Effector CD8-positive, alpha-beta T cell (primary cell): ENCODE measurements around the gene XXYLT1.
"Not testable (repeated sequence)": the region's sequence is repeated elsewhere in the genome, so short reads cannot be mapped to it uniquely, and the experiment has no call there.

ENCODE experiments used
- DNase-seq: peaks from one replicate; lab custom pipeline; 2025; lab: John Stamatoyannopoulos, UW

The XXYLT1 gene

GRCh38 chr3:195096484-195097330 is 174.3 kb downstream of the XXYLT1 start:
- no peak for DNase-seq

GRCh38 chr3:195096053-195096452 is 174.9 kb downstream of the XXYLT1 start:
- no peak for DNase-seq

GRCh38 chr3:195095704-195096036 is 175.3 kb downstream of the XXYLT1 start:
- DNase-seq = no peak

GRCh38 chr3:195095035-195095703 is 175.8 kb downstream of the XXYLT1 start:
- DNase-seq = no peak

GRCh38 chr3:195094191-195094921 is 176.6 kb downstream of the XXYLT1 start:
- DNase-seq = no peak

GRCh38 chr3:195093731-195094130 is 177.2 kb downstream of the XXYLT1 start:
- no peak for DNase-seq

GRCh38 chr3:195087840-195088601 is 182.9 kb downstream of the XXYLT1 start:
- DNase-seq = not testable (repeated sequence)

- DNase-seq = no peak
Measured at GRCh38 chr3:195087328-195087727, 183.6 kb downstream of the XXYLT1 start.

- no peak for DNase-seq
Measured at GRCh38 chr3:195086885-195087284, 184.1 kb downstream of the XXYLT1 start.

- no peak for DNase-seq
Measured at GRCh38 chr3:195086341-195086740, 184.6 kb downstream of the XXYLT1 start.

- DNase-seq = no peak
Measured at GRCh38 chr3:195085356-195086130, 185.4 kb downstream of the XXYLT1 start.

- DNase-seq = no peak
Measured at GRCh38 chr3:195084746-195085145, 186.2 kb downstream of the XXYLT1 start.

GRCh38 chr3:195083659-195084058 is 187.3 kb downstream of the XXYLT1 start:
- DNase-seq = no peak

- DNase-seq = no peak
Measured at GRCh38 chr3:195082811-195083210, 188.1 kb downstream of the XXYLT1 start.

- no peak for DNase-seq
Measured at GRCh38 chr3:195081242-195081963, 189.6 kb downstream of the XXYLT1 start.

GRCh38 chr3:195080571-195081151 is 190.3 kb downstream of the XXYLT1 start:
- DNase-seq = no peak

GRCh38 chr3:195080125-195080524 is 190.8 kb downstream of the XXYLT1 start:
- no peak for DNase-seq

GRCh38 chr3:195079636-195080035 is 191.3 kb downstream of the XXYLT1 start:
- DNase-seq = no peak

- DNase-seq = no peak
Measured at GRCh38 chr3:195078891-195079440, 192.0 kb downstream of the XXYLT1 start.
